SH-SY5Y (cell line): Measurements from ENCODE around the gene ZNF358.

Source experiments
- GATA2 ChIP-seq: IDR thresholded peaks from 2 replicates; pipeline ENCODE4 v1.6.1; 2011; ENCODE audit warnings: mild to moderate bottlenecking, low read depth, low read length
- GATA3 ChIP-seq: IDR thresholded peaks from 2 replicates; pipeline ENCODE4 v1.6.1; 2011; ENCODE audit warnings: low read depth, mild to moderate bottlenecking, low read length, moderate library complexity

- no peak for TF ChIP-seq GATA2
- no peak for TF ChIP-seq GATA3
These were observed 13.9 kb downstream of the ZNF358 start for GRCh38 chr19:7529610-7530490.
